SK-N-SH treated with all-trans-retinoic acid at 6 μM for 48 hours (cell line): ENCODE results near the gene CPNE4.

Source experiments
- ATAC-seq: fragments of 200-7000 bp; cut with Tn5 transposase; 3 replicates; pipeline ENCODE4 v1.9.1; 2020; ENCODE audit warnings: mild to moderate bottlenecking, moderate library complexity
- ARNTL ChIP-seq: fragments of 450-650 bp; formaldehyde crosslinking; IDR thresholded peaks from 2 replicates; pipeline ENCODE4 v1.5.0; 2020; ENCODE audit warnings: low read depth, mild to moderate bottlenecking, moderate library complexity, borderline replicate concordance
- BACH2 ChIP-seq: fragments of 250-450 bp; sonication (Bioruptor Pico); IDR thresholded peaks from 2 replicates; pipeline ENCODE4 v1.9.0; 2021; ENCODE audit warnings: mild to moderate bottlenecking, borderline replicate concordance
- CREB5 ChIP-seq: fragments of 250-450 bp; sonication (Bioruptor Pico); IDR thresholded peaks from 2 replicates; pipeline ENCODE4 v1.5.1; 2020; ENCODE audit warnings: low read depth, mild to moderate bottlenecking, moderate library complexity
- CSDC2 ChIP-seq: fragments of 250-450 bp; sonication (Bioruptor Pico); IDR thresholded peaks from 2 replicates; pipeline ENCODE4 v1.5.0; 2020; ENCODE audit warnings: mild to moderate bottlenecking, moderate library complexity
- CSRNP3 ChIP-seq: fragments of 250-450 bp; sonication (Bioruptor Pico); IDR thresholded peaks from 2 replicates; pipeline ENCODE4 v1.5.1; 2021; ENCODE audit warnings: mild to moderate bottlenecking, moderate library complexity
- ESRRG ChIP-seq: fragments of 250-450 bp; sonication (Bioruptor Pico); IDR thresholded peaks from 2 replicates; pipeline ENCODE4 v1.6.1; 2021; ENCODE audit warnings: mild to moderate bottlenecking
- GLIS3 ChIP-seq: fragments of 250-450 bp; sonication (Bioruptor Pico); IDR thresholded peaks from 2 replicates; pipeline ENCODE4 v1.5.0; 2020; ENCODE audit warnings: mild to moderate bottlenecking, moderate library complexity
- ISL1 ChIP-seq: fragments of 250-450 bp; sonication (Bioruptor Pico); IDR thresholded peaks from 2 replicates; pipeline ENCODE4 v2.1.2; 2022; ENCODE audit warnings: mild to moderate bottlenecking, moderate library complexity
- OSR1 ChIP-seq: fragments of 250-450 bp; sonication (Bioruptor Pico); IDR thresholded peaks from 2 replicates; pipeline ENCODE4 v1.8.0; 2022; ENCODE audit warnings: moderate library complexity, mild to moderate bottlenecking, inconsistent platforms
- PATZ1 ChIP-seq: fragments of 250-450 bp; sonication (Bioruptor Pico); IDR thresholded peaks from 2 replicates; pipeline ENCODE4 v1.8.0; 2020; ENCODE audit warnings: mild to moderate bottlenecking, moderate library complexity, borderline replicate concordance
- POU6F1 ChIP-seq: fragments of 250-450 bp; sonication (Bioruptor Pico); IDR thresholded peaks from 2 replicates; pipeline ENCODE4 v1.8.0; 2021; ENCODE audit warnings: low read depth, mild to moderate bottlenecking, moderate library complexity, borderline replicate concordance
- RARB ChIP-seq: fragments of 250-450 bp; sonication (Bioruptor Pico); IDR thresholded peaks from 2 replicates; pipeline ENCODE4 v1.8.0; 2021; ENCODE audit warnings: mild to moderate bottlenecking, moderate library complexity
- SNAI2 ChIP-seq: fragments of 250-450 bp; sonication (Bioruptor Pico); IDR thresholded peaks from 2 replicates; pipeline ENCODE4 v1.5.0; 2020; ENCODE audit warnings: mild to moderate bottlenecking, moderate library complexity
- TCF4 ChIP-seq: fragments of 250-450 bp; sonication (Bioruptor Pico); IDR thresholded peaks from 2 replicates; pipeline ENCODE4 v1.8.0; 2021; ENCODE audit warnings: mild to moderate bottlenecking, moderate library complexity, borderline replicate concordance
- TOX ChIP-seq: fragments of 250-450 bp; sonication (Bioruptor Pico); IDR thresholded peaks from 2 replicates; pipeline ENCODE4 v1.8.0; 2021; ENCODE audit warnings: mild to moderate bottlenecking, moderate library complexity, borderline replicate concordance
- TSHZ2 ChIP-seq: fragments of 250-450 bp; sonication (Bioruptor Pico); IDR thresholded peaks from 2 replicates; pipeline ENCODE4 v1.5.0; 2020; ENCODE audit warnings: mild to moderate bottlenecking, moderate library complexity
- ZC3H10 ChIP-seq: fragments of 250-450 bp; sonication (Bioruptor Pico); IDR thresholded peaks from 2 replicates; pipeline ENCODE4 v1.5.1; 2021; ENCODE audit warnings: mild to moderate bottlenecking, moderate library complexity
- ZNF565 ChIP-seq: fragments of 450-650 bp; formaldehyde crosslinking; conservative IDR thresholded peaks from 2 replicates; pipeline ENCODE4 v1.5.0; 2020; ENCODE audit warnings: low read depth, mild to moderate bottlenecking, moderate library complexity
- ZNF70 ChIP-seq: fragments of 450-650 bp; formaldehyde crosslinking; IDR thresholded peaks from 2 replicates; pipeline ENCODE4 v1.5.0; 2020; ENCODE audit warnings: mild to moderate bottlenecking, moderate library complexity
- ZNF8 ChIP-seq: fragments of 450-650 bp; formaldehyde crosslinking; IDR thresholded peaks from 2 replicates; pipeline ENCODE4 v1.5.0; 2020; ENCODE audit warnings: mild to moderate bottlenecking, moderate library complexity

Gene CPNE4

GRCh38 chr3:131786386-131786785, 248.4 kb downstream of the CPNE4 start (continued):
- TF ChIP-seq PATZ1 (CRISPR knock-in tag) (no peak), OSR1 (no peak), ZNF8 (no peak), ARNTL (CRISPR knock-in tag) (no peak), ZC3H10 (CRISPR knock-in tag) (no peak)

GRCh38 chr3:131782751-131783150, 252.1 kb downstream of the CPNE4 start:
- TF ChIP-seq OSR1 = no peak
- TF ChIP-seq TSHZ2 (CRISPR knock-in tag) = no peak
- no peak for TF ChIP-seq RARB (CRISPR knock-in tag)
- no peak for TF ChIP-seq ISL1 (CRISPR knock-in tag)
- TF ChIP-seq ZC3H10 (CRISPR knock-in tag) = no peak
- no peak for TF ChIP-seq ZNF70 (CRISPR knock-in tag)
- TF ChIP-seq ARNTL (CRISPR knock-in tag) = no peak
- no peak for TF ChIP-seq CREB5 (CRISPR knock-in tag)
- TF ChIP-seq CSRNP3 = no peak
- no peak for TF ChIP-seq ZNF565 (CRISPR knock-in tag)
- TF ChIP-seq ZNF8 = no peak
- no peak for TF ChIP-seq GLIS3 (CRISPR knock-in tag)
- no peak for TF ChIP-seq ESRRG (CRISPR knock-in tag)
- no peak for TF ChIP-seq TOX (CRISPR knock-in tag)
- no peak for ATAC-seq

- no peak for ATAC-seq
- no peak for TF ChIP-seq ARNTL (CRISPR knock-in tag)
- no peak for TF ChIP-seq PATZ1 (CRISPR knock-in tag)
- no peak for TF ChIP-seq RARB (CRISPR knock-in tag)
- TF ChIP-seq POU6F1 = no peak
- no peak for TF ChIP-seq CSRNP3
- TF ChIP-seq ZNF70 (CRISPR knock-in tag) = no peak
- no peak for TF ChIP-seq CREB5 (CRISPR knock-in tag)
- TF ChIP-seq TCF4 (CRISPR knock-in tag) = no peak
- no peak for TF ChIP-seq SNAI2 (CRISPR knock-in tag)
- TF ChIP-seq ZNF565 (CRISPR knock-in tag) = no peak
- TF ChIP-seq ESRRG (CRISPR knock-in tag) = no peak
- TF ChIP-seq CSDC2 (CRISPR knock-in tag) = no peak
- no peak for TF ChIP-seq OSR1
- TF ChIP-seq GLIS3 (CRISPR knock-in tag) = no peak
- no peak for TF ChIP-seq ZNF8
- TF ChIP-seq BACH2 (CRISPR knock-in tag) = no peak
These were observed 256.3 kb downstream of the CPNE4 start for GRCh38 chr3:131778526-131778925.
